ENCODE data around the gene LBX2. TPM values are rescaled to one million over a fixed set of nuclear protein-coding genes. Genes with fewer than 3 reads are reported as not detected.

LBX2 gene
- total and polyA plus RNA-seq, 12 donors: 0.17 to 1.5 (median 0.44) TPM; not detected in 2

DNA sequence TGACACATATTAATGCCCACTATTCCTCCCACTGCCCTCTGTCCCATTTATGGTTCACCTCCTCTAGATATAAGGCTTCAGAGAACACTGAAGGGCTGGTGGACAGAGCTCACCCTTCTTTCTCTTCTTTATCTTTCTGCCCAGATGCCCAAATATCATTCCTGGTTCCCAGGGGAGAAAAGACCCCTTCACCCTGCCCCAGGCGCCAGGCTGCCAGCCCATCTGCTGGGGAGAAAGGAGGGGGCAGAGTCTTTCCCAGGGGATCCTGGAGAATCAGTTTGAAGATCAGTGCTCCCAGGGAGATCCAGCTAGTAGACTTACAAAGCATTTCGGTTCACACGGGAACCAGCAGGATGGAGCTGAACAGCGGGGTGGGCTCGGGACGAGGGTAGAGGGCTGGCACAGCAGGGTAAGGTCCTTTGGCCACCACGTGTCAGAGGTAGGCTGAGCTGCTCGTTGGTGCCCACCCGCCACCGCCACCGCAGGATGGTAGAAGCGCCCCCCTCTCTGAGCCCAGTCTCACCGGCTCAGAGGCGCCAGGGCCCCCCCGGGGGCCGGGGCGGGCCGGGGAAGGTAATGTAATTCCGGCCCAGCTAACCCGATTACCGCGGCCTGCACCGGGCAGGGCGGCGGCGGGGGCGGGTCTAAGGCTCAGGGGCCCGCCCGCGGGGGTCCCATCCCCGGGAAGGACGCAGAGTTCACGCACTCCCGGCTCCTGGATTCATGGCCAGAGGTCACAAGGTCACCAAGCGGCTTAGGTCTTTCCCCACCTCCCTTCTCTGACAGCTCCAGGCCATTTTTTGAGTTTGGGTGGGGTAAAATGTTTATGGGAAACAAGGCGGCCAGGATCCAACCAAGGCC lies 13.6 kb upstream of the LBX2 start:
- H3K27ac ChIP-seq: no peak overlapping the region
- H3K27me3 ChIP-seq: peaks cover 45 to 96% (median 85%) of the 10 kb centered on the region in 7 donors
- intact Hi-C loops (cut with DNase I): no loop called here
- no peak for ATAC-seq
- TF ChIP-seq, protein P1, sequence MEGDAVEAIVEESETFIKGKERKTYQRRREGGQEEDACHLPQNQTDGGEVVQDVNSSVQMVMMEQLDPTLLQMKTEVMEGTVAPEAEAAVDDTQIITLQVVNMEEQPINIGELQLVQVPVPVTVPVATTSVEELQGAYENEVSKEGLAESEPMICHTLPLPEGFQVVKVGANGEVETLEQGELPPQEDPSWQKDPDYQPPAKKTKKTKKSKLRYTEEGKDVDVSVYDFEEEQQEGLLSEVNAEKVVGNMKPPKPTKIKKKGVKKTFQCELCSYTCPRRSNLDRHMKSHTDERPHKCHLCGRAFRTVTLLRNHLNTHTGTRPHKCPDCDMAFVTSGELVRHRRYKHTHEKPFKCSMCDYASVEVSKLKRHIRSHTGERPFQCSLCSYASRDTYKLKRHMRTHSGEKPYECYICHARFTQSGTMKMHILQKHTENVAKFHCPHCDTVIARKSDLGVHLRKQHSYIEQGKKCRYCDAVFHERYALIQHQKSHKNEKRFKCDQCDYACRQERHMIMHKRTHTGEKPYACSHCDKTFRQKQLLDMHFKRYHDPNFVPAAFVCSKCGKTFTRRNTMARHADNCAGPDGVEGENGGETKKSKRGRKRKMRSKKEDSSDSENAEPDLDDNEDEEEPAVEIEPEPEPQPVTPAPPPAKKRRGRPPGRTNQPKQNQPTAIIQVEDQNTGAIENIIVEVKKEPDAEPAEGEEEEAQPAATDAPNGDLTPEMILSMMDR (IDR thresholded peaks at IDR 0.05): no peak
- no peaks in the 10 kb centered on the region for H3K36me3 ChIP-seq
- no peak overlapping the region for H3K4me3 ChIP-seq
- no peak for DNase-seq
- WGBS, 2 donors: 5 to 7% methylated on average over 32 to 36 of the region's 36 CpGs
- H3K9me3 ChIP-seq: no peaks in the 10 kb centered on the region
- peaks cover 8 to 39% (median 33%) of the 10 kb centered on the region in 9 donors for H3K4me1 ChIP-seq

DNA sequence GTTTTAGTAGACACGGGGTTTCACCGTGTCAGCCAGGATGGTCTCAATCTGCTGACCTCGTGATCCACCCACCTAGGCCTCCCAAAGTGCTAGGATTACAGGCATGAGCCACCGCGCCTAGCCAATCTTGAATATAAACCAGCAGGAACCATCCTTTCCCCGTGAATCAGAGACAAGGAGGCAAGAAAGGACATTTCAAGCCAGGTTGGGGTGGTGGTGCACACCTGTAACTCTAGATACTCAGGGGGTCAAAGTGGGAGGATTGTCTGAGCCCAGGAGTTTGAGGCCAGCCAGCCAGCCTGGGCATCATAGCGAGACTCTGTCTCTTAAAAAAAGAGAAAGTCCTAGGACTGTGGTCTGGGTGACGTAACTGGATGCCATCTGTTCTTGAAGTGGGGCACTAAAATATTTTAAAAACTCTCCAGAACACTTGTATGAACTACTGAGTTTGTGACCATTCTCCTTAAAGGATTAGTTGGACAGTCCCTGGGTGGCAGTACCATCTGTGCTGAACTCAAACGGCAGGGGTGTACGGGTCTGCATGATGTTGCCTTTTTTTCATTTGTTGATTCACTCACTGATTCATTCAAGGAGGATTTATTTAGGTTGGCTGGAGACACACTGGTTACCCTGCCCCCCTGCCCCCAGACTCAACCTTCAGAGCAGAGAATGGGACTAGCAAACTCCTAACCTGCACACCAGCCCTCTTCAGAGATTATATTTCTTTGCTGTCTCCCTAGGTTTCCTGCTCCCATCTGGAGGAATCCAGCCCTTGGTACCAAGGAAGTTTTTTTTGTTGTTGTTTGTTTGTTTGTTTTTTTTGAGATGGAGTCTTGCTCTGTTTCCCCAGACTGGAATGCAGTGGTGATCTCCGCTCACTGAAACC lies 11.9 kb upstream of the LBX2 start:
- Histone ChIP-seq H3K27me3 (peaks cover 38 to 80% (median 68%) of the 10 kb centered on the region in 7 donors), H3K4me3 (no peak overlapping the region), H3K36me3 (peaks cover 0 to under 1% (median 0%) of the 10 kb centered on the region in 9 donors), H3K9me3 (no peaks in the 10 kb centered on the region), H3K4me1 (peaks cover 9 to 44% (median 36%) of the 10 kb centered on the region in 9 donors), H3K27ac (no peak overlapping the region)
- TF ChIP-seq, protein P1 (IDR thresholded peaks at IDR 0.05): no peak
- DNase-seq: no peak
- WGBS, 2 donors: 35 to 38% methylated on average over 11 of the region's 11 CpGs
- intact Hi-C loops (cut with DNase I): no loop called here
- no peak for ATAC-seq

DNA sequence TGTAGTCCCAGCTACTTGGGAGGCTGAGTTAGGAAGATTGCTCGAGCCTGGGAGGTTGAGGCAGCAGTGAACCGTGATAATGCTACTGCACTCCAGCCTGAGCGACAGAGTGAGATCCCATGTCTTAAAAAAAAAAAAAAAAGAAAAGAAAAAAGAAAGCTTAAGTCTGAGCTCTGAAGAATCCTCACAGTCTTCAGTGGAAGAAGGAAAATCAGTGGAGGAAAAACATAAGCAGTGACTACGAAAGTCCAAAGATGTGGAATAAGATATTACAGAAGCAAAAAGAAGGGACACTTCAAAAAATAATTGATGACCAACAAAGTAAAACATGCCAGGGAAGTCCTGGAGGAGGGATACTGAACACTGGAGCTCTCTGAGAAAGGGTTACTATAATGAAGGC lies 10.9 kb upstream of the LBX2 start:
- Histone ChIP-seq H3K4me3 (no peak overlapping the region), H3K27ac (no peak overlapping the region), H3K9me3 (no peaks in the 10 kb centered on the region), H3K27me3 (peaks cover 28 to 69% (median 62%) of the 10 kb centered on the region in 7 donors), H3K4me1 (peaks cover 13 to 45% (median 36%) of the 10 kb centered on the region in 9 donors), H3K36me3 (peaks cover 0 to 11% (median 3%) of the 10 kb centered on the region in 9 donors)
- WGBS, 2 donors: 78 to 80% methylated on average over 4 of the region's 4 CpGs
- intact Hi-C loops (cut with DNase I): no loop called here
- ATAC-seq: no peak
- no peak for DNase-seq
- TF ChIP-seq, protein P1 (IDR thresholded peaks at IDR 0.05): no peak
